8988T (cell line): Measurements from ENCODE around the gene CD82.

Source experiments
- DNase-seq: peaks from one replicate; pipeline ENCODE4 v3.0.0; 2011

Gene CD82

DNA sequence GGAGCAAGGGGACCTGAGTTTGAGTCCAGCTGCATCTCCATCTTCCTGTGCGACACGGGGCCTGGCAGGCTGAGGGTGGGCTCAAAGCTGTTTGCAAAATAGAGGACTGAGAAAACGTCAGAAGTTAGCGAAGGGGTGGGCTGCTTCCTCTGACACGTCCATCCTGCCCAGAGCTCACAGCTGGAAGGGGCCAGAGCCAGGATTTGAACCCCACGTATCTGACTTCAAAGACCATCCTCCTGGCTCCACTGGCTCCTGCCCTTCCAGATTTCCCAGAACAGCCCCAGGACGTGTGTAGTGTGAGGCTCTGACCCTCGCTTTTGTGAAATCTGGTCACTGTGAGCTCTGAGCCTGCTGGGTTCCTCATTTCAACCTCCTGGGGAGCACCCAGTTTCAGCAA, 56.3 kb downstream of the CD82 start:
- DNase-seq = peak; percentile 8

DNA sequence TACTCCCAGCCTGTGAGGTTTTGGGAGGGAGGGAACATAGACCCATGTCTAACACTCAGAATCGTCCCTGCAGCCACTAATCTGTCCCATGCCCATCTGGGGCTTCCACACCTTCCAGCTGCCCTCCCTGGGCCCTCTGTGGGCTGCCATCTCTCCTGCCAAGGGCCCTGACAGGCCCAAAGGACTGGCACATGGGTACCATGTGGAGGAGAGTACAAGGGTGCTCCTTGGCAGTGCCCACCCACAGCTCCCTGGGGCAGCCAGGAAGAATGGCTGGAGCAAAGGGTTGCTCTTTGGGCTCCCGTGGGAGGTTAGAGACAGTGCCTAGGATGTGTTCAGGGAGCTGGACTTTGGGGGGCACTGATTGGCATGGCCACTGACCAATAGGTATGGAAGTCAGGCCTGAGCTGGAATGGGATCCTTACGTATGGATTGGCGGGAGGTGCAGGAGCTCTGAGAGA, 56.8 kb downstream of the CD82 start:
- DNase-seq = no peak

DNA sequence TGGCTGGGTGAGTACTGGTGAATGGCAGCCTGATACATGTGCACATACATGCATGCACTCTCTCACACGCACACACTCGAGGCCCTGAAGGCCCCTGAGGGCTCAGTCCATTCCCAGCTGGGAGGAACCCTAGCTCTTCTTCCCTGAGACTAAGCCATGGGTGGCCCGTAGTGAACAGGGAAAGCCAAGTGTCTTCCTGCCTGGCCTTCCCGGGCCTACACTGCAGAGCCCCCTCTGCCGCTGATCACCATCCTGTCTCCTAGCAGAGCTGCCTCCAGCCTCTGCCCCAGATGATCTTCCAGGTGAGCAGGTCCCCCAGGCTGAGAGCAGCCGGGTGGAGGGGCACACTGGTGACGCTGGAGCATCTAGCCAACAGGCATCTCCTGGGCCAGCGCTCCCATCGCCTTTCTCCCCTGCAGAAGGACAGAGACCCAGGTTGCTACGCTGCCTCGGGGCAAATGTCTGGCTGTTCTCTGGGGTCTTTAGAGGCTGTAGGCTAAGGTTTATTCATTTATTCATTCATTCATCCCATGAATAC, 57.3 kb downstream of the CD82 start:
- DNase-seq = no peak

GRCh38 chr11:44623341-44623730, 57.9 kb downstream of the CD82 start:
- no peak for DNase-seq

DNA sequence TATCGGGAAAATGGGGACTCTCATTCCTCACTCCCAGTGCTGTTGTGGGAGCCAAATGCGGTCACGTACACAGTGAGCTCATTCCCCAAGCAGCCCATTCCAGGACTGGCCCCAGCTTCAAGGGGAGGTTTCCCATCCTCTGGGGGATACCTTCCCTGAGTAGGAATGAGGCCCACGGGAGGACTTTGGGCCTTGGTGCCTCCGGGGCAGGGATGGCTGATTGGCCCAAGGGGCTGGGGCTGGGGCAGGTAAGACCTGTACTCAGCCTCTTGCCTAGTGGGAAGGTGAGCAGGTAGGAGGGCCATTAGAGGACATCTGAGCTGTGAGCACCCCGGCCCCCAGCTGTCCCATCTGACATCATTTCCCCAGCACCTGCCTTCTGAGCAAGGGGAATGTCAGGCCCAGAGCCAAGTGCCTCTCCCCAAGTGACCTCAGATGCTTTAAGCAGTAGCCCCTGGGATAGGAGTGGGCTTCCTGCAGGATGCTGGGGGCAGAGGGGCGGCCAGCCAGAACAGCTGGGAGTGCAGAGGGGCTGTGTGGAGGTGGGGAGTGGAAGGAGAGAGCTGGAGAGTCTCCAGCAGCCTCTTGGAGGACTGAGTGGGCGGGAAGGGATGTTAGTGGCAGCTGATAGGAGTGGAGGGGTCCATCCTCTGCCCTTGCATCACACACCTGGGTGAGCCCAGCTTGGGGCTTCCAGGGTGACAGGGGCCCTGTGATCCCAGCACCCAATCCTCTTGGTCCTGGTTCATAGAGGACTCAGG, 58.4 kb downstream of the CD82 start:
- no peak for DNase-seq

DNA sequence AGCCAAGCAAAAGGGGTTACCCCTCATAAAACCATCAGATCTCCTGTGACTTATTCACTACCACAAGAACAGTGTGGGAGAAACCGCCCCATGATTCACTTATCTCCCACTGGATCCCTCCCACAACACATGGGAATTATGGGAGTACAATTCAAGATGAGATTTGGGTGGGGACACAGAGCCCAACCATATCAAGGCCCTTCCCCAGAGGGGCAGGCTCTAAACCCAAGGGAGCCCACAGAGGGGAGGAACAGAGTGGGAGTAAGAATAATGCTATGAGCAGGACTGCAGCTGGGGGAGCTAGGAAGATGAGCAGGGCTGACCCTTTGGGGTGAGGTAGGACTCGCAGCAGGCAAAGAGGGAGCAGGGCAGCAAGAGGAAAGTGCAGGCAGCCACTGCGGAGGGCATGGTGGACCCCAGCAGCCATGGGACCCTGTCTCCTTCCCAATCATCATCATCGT, 59.3 kb downstream of the CD82 start:
- DNase-seq = no peak

GRCh38 chr11:44625759-44626523, 60.5 kb downstream of the CD82 start:
- DNase-seq = peak; percentile 2

DNA sequence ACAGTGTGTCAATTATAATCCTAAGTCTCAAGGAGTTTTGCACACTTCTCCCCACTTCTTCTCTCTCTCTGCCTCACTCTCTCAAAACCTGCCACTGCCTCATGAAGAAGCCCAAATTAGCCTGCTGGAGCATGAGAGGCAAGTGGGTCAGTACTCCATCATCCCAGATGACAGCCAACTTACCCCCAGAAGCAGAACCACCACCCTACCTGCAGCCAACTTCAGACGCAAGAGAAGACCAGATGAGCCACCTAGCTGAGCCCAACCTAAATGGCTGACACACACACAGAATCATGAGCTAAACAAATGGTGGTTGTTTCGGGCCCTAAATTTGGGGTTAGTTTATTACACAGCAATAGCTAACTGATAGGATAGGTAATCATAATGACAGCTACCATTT, 61.2 kb downstream of the CD82 start:
- DNase-seq = no peak

GRCh38 chr11:44627165-44627789, 61.8 kb downstream of the CD82 start:
- DNase-seq = no peak

- peak; percentile 4 for DNase-seq
Observed at GRCh38 chr11:44627911-44628729, 62.7 kb downstream of the CD82 start.

- peak; percentile 6 for DNase-seq
Observed at GRCh38 chr11:44628730-44629700, 63.6 kb downstream of the CD82 start.

- DNase-seq = no peak
Observed at GRCh38 chr11:44629732-44630345, 64.4 kb downstream of the CD82 start.

DNA sequence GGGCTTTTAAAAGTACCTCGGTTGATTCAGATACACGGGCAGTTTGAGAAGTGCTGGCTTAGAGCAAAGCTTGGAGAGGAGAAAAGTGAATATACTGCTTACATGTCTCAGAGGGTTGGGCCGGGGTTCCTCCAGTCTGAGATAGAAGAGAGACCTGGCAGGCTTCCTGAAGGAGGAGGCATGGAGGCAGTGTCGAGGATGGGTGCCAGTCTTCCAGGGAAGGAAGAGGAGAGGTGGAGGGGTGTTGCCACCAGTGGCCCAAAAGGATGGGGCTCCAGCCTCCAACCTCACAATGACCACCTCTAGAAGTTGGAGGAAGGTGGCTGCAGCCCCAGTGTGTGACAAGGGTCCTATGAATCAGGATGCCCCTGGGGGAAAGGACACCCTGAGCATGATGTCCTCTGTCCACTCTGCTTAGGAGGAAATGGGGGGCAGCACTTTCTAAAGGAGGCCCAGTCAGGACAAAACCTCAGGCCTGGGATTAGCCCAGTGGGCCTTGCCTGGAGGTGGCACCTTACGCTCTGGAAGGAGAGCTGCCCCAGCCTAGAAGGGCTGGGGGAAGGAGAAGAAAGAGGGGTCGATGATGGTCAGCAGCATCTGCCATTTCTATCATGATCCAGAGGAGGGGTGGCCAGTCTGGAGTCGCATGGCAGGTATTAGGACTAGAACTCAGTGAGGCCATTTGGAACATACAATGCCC, 65.2 kb downstream of the CD82 start:
- DNase-seq = peak; percentile 5

- peak; percentile 3 for DNase-seq
Observed at GRCh38 chr11:44631831-44632230, 66.4 kb downstream of the CD82 start.

GRCh38 chr11:44632466-44633123, 67.1 kb downstream of the CD82 start:
- DNase-seq = peak; percentile 80

DNA sequence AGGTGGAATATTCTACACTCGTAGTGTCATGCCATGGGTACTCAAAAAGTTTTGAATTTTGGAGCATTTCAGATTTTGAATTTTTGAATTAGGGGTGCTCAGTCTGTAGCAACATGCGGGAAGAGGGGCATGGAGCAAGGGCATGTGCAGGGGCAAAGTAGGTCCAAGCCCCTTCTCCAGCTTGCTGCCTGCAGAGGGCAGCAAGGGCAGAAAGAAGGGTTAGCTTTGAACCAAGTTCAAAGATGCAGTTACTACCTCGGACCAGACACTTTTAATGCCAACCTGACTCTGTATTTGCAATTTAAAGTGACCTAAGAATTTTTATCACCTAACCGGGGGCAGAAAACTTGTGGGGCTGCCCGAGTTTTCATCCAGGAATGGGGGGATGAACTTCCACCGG, 68.2 kb downstream of the CD82 start:
- peak; percentile 16 for DNase-seq

DNA sequence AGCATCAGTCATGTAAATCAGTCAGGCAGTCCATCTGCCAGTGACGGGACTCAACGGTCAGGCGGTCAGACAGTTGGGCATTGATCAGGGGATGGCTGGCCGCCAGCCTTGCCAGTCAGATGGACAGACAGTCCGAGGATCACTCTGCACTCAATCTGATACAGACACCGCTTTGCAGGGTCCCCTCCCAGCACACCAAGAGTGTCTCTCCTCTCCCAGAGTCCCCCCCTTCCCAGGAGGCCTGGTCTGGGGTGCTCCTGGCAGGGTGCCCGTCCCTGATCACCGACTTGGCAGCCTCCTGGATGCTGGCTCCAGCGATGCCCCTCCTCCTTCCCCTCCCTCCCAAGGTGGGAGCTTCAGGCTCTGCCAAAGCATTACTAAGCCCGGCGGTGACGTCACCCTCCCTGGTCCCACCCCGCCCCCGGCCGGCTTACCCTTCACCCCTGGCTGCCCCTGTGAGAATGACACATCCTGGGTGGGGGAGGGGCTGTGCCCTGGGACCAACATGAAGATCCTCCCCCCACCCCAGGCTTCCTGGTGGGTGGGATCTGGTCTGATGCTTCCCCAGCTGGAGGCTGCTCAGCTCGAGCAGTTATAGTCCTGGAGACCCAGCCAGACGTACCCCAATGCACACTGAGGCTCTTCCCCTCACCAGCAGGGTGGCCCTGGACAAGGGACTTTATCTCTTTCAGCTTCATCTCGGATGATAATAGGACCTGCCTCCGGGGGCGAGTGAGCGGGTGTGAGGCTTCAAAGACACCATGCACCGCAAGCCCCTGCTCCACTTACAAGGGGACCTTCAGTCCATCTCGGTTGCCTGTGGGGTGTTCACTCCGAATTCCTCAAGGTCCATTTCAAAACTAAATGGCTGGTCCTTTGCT, 69.2 kb downstream of the CD82 start:
- DNase-seq = peak; percentile 16

- no peak for DNase-seq
Observed at GRCh38 chr11:44637487-44637886, 72.0 kb downstream of the CD82 start.

- DNase-seq = no peak
Observed at GRCh38 chr11:44638032-44638431, 72.6 kb downstream of the CD82 start.
